Testis (tissue), 2 donors: ENCODE results near the gene BZW2.

ENCODE experiments used
- POLR2A ChIP-seq: fragments of 450-650 bp; IDR thresholded peaks from one replicate; pipeline ENCODE4 v1.6.1; 2017; ENCODE audit warnings: antibody characterized with exemption, mild to moderate bottlenecking, moderate library complexity
- TF ChIP-seq, protein P1 (sequence below), 3 experiments: fragments of 450-650 bp in 2 of 3; fragments of 200-600 bp in 1 of 3; sonication (generic) in 1 of 3; IDR thresholded peaks; one replicate each; pipeline ENCODE4 v1.5.1; 2016 to 2019; ENCODE audit warnings: antibody characterized with exemption in 3 of 3, mild to moderate bottlenecking in 2 of 3, moderate library complexity in 1 of 3

DNA sequence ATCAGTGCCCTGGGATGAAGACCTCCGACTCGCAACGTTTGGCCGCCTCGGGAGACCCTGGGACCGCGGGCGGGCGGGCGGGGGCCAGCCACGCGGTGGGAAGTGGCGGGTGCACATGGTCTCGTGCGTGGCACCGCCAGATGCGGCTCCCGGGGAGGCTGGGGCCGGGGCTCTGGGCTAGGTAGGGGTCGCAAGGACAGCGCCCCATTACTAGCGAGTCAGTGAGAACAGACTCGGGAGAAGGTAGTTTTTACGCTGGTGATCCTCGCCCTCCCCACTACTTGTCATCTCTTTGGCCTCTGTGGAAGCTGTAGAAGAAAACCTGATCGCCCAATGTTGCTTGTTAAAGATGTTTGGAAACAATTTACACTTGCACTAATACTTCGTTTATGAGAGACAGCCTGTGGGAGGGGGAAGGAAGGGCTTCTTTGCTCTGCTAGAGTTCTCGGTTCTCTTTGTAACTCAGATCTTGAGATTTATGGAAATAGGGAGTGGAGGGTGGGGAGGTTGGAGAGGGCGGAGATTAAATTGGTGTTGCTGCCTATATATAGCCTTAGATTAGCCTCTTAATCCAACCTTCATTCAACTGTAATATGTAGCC lies 591 bp downstream of the BZW2 start:
- TF ChIP-seq, protein P1, sequence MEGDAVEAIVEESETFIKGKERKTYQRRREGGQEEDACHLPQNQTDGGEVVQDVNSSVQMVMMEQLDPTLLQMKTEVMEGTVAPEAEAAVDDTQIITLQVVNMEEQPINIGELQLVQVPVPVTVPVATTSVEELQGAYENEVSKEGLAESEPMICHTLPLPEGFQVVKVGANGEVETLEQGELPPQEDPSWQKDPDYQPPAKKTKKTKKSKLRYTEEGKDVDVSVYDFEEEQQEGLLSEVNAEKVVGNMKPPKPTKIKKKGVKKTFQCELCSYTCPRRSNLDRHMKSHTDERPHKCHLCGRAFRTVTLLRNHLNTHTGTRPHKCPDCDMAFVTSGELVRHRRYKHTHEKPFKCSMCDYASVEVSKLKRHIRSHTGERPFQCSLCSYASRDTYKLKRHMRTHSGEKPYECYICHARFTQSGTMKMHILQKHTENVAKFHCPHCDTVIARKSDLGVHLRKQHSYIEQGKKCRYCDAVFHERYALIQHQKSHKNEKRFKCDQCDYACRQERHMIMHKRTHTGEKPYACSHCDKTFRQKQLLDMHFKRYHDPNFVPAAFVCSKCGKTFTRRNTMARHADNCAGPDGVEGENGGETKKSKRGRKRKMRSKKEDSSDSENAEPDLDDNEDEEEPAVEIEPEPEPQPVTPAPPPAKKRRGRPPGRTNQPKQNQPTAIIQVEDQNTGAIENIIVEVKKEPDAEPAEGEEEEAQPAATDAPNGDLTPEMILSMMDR (IDR thresholded peaks at IDR 0.05) = no peak
- no peak for TF ChIP-seq POLR2A
